GM23338 (cell line): ENCODE data around the gene RNASE8.

Experiments used
- CREB1 ChIP-seq: fragments of 250-450 bp; sonication (Bioruptor Pico); IDR thresholded peaks from 2 replicates; pipeline ENCODE4 v1.5.0; 2020; ENCODE audit warnings: low read depth, mild to moderate bottlenecking, moderate library complexity
- CTCF ChIP-seq, 2 experiments: fragments of 200-600 bp in 1 of 2; sonication (generic) in 1 of 2; conservative IDR thresholded peaks; 2 replicates each; pipeline versions ENCODE4 v1.5.1 to v1.6.1; 2016 to 2017; ENCODE audit warnings: antibody characterized with exemption in 2 of 2, low read depth in 2 of 2, mild to moderate bottlenecking in 2 of 2, moderate library complexity in 1 of 2
- ETS1 ChIP-seq: IDR thresholded peaks from 2 replicates; pipeline ENCODE4 v1.6.1; 2016; ENCODE audit warnings: antibody characterized with exemption
- EZH2 ChIP-seq: fragments of 200-600 bp; sonication (generic); IDR thresholded peaks from one replicate; pipeline ENCODE4 v1.8.0; 2017; ENCODE audit warnings: antibody characterized with exemption, mild to moderate bottlenecking, low read depth; ENCODE audit not compliant: unreplicated experiment
- POLR2AphosphoS5 ChIP-seq: IDR thresholded peaks from 2 replicates; pipeline ENCODE4 v1.6.1; 2016; ENCODE audit warnings: antibody characterized with exemption, low read depth
- REST ChIP-seq: IDR thresholded peaks from one replicate; pipeline ENCODE4 v1.6.1; 2018; ENCODE audit warnings: antibody characterized with exemption; ENCODE audit not compliant: unreplicated experiment
- STAT1 ChIP-seq: IDR thresholded peaks from one replicate; pipeline ENCODE4 v1.6.1; 2016; ENCODE audit warnings: antibody characterized with exemption; ENCODE audit not compliant: unreplicated experiment

- TF ChIP-seq CREB1 (no peak), REST (no peak), CTCF (conservative IDR thresholded peaks at IDR 0.05; ENCODE audit: low read depth in 2 of 2) (no peak), STAT1 (no peak), EZH2 (no peak), POLR2AphosphoS5 (no peak), ETS1 (no peak)
Observed at GRCh38 chr14:21036751-21037150, 20.9 kb upstream of the RNASE8 start.
